ENCODE measurements around the gene MRGPRG.

MRGPRG gene

DNA sequence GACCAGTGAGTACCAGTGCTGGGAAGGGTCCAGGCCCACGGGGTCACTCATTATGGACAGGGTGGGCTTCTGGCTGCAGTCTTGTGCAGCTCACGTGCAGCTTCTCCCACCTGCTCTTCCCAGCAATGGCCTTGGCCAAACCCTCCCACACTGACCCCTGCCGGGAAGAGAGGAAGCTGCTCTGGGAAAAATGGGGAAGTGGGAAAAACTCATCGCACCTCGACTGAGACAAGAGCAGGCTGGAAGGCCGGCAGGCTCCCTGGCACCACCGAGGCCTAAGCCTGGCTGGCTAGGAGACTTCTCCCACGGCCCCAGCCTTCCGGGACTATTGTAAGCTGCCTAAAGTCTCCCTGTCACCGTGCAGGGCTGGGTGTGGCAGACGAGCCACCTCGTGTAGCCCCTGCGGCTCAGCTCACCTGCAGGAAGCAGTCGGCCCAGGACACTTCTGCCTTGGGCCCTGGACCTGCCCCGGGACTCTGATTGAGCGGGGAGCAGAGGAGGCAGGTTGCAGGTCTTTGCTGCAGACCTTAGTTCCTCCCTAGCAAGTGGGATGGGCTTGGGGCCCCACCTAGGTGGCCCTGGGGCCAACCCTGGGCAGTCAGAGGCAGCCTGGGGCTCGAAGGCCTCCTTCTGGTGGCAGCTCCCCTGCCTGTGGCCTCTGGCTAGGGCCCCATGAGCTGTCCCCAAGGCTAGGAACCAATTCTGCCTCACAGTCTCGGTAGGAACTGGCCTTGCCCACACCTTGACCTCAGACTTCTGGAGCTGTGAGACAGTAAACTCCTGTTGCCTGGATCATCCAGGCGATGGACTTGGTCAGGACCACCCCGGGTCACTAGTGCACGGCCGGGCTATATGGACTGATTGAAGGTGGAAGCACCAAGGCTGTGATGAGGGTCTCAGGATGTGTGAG is 23.1 kb downstream of the MRGPRG start:
- no peak for DNase-seq (ENCODE audit: low spot score)

DNA sequence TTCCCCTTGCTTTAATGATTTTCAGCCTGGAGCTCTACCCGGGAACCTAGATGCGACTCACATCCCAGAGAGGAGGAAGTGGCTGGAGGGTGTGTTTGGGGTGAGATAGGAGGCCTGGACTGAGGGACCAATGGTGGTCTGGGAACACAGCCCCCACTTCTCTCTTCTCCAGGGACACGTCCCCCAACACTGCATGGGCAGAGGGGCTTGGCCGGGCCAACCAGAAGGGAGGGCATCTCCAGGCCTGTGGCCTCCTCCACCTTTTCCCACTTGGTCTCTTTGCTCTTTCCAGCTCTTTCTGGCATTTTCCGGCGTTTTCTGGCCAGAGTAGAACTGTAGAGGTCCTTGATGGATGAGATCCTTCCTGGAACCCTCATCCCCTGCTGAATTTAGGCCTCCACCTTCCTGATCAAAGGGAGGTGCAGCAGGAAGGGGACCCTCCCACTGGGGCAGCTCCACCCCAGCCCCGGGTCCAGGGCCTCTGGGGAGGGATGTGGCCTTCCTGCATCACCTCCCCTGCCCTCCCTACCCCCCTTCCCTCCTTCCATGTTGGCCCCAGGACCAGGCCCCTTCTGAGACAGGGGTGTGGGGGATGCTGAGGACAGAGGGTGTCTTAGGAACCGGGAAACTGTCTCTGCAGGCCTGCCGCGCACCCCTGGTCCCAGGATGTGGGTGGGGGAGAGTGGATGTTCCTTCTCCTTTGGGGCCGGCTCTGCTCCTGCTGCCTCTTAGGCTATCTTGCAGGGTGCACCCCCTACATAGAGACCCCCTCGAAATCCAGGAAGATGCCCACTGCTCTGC is 24.4 kb downstream of the MRGPRG start:
- DNase-seq (ENCODE audit: low spot score) = no peak

DNA sequence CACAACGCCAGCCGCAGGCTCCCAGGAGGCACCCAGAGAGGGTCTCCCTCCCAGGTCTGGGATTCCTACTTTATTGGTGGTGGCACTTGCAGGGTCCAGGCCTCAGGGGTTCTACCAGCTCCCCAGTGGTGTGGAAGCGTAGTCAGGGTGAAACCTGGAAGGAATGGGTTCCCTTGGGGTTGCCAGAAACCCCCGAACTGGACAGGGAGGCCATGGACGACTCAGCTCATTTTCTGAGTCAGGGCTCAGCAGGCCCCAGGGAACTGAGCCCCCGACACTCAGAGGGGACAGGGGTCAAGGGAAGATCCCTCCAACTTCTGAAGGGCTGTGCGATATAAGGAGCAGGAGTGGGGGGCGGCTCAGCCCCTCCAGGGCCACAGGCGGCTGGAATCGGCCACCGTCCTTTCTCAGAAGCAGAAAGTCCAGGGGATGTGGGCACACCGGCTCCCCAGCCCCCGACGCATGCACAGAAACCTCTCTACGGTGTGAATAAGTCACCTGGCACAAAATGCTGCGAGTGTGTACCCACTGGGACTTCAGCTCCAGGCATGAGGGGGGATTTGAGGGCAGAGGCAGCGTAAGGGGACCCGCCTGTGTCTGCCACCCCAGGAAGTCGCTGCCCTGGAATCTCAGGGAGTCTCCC is 25.1 kb downstream of the MRGPRG start:
- DNase-seq (ENCODE audit: low spot score) = no peak

DNA sequence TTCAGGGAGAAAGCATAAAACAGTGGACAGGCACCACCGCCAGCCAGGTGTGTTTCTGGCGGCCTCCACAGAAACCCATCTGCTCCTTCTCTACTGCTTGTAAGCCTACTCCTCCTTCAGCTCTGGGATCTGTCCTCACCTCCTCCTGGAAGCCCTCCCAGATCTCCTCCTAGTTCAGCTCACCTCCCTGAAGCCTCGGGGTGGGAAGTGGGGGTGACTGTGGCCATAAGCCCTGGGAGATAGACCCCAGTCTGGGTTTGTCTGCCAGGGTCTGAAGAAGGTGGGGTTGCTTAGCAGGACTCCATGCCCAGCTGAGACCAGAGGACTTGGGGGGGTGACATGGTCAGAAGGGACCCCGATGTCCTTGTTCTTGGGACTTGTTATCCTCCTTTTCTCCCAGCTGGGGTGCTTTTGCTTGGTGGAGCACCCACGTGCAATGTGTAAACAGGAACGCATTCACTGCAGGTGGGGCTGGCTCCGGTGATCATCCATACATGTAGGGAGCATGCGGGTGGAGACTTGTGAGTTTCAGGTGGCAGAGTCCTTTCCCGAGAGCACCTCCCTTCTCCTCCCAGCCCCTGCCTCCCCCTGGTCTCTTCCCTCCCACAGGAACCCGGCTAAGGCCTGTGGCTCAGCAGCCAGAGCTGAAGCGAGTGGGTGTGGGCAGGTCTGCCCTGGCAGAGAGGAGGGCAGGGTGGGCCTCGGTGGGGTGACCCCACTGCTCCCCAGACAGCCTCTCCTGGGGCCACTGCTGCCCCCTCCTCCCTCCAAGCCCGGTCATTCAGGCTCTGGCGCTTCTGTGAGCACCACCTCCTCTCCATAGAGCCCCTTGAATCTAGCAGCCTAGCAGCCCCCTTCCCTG is 25.9 kb downstream of the MRGPRG start:
- DNase-seq (ENCODE audit: low spot score) = no peak

DNA sequence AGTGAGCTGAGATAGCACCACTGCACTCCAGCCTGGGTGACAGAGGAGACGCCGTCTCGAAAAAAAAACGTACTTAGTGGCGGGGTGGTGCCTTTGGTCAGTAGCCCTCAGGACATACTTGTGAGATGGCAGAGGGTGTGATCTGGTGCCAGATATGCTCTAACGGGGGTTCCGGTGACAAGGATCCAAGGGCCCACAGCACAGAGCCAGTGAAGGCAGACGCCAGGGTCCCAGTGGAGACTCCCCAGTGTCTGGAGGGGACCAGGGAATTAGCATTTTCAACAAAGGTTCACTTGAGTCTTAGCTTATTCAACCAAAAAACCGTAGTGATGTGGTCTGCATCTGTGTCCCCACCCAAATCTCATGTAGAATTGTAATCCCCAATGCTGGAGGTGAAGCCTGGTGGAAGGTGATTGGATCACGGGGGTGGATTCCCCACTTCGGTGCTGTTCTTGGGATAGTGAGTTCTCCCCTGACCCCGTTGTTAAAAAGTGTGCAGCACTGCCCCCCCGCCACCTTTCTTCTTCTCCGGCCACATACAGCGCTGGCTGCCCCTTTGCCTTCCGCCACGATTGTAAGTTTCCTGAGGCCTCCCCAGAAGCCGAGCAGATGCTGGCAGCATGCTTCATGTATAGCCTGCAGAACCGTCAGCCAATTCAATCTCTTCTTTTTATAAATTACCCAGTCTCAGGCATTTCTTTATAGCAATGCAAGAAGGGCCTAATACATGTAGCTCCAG is 26.9 kb downstream of the MRGPRG start:
- no peak for DNase-seq (ENCODE audit: low spot score)

DNA sequence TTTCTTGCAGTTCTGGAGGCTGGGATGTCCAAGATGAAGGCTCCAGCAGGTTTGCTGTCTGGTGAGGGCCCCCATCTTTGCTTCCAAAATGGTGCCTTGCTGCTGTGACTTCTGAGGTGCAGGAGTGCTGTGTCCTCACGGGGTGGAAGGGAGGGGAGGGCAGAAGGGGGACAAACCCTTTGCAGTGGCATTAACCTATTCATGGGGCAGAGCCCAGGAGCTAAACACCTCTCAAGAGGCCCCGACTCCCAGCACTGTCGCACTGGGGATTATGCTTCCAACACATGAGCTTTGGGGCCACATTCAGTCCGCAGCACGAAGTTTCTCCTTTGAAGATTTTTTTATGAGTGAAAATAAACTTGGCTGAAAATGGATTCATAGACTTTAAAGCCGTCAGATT is 28.0 kb downstream of the MRGPRG start:
- no peak for DNase-seq (ENCODE audit: low spot score)

DNA sequence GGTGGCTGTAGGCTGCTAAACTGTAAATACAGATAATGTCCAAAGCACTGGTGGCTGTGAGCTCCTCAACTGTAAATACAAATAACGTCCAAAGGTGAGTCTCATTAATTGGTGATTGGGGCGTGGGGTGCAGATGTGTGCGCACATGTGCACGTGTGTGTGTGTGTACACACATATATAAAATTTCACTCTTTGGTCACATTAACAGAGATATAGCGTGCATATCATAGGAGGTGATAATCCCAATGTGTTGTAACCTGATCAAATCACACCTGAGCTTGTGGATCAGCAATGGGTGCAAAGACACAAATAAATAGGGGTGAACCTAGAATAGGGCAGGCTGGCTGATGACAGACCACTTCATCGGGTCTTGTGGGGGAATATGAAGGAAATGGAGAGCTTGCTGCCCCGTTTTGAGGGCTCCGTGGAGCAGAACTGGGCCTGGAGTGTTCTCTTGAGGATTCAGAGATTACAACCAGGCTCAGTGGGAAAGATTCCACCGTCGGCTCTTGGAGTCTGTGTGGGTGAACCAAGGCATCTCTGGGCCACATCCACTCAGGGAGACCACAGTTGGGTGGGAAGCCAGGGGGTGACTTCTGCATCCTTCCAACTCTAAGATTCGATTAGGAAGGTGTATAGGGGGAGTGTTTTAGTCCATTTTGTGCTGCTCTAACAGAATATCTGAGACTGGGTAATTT is 28.6 kb downstream of the MRGPRG start:
- DNase-seq (ENCODE audit: low spot score) = no peak

DNA sequence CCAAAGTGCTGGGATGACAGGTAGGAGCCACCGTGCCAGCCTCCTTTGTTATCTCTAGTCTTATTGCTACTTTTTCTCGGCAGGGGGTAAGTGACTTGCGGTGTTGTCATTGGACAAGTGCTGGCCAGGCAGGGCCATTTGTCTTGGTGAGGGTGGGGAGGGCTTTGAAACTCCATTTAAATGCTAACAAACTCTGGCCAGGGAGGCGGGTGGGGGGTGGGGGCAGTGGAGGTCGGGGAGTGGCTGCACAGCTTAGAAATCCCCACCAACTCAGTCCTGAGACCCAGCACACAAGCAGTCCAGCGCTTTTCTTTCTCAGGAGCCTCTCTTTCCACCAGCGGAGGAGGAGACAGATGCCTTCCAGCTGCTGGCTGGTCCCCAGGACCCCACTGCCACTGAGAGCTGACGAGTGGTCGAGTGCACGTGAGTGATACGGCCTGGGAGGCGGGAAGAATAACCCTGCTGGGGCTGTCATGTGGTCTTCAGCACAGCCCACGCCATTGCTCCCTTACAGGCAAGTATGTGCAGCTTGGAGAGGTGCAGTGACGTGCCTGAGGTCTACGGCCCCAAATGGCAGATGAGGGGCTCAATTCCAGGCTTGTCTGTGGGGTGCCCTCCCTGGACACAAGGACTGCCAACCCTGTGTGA is 29.3 kb downstream of the MRGPRG start:
- DNase-seq (ENCODE audit: low spot score) = no peak

DNA sequence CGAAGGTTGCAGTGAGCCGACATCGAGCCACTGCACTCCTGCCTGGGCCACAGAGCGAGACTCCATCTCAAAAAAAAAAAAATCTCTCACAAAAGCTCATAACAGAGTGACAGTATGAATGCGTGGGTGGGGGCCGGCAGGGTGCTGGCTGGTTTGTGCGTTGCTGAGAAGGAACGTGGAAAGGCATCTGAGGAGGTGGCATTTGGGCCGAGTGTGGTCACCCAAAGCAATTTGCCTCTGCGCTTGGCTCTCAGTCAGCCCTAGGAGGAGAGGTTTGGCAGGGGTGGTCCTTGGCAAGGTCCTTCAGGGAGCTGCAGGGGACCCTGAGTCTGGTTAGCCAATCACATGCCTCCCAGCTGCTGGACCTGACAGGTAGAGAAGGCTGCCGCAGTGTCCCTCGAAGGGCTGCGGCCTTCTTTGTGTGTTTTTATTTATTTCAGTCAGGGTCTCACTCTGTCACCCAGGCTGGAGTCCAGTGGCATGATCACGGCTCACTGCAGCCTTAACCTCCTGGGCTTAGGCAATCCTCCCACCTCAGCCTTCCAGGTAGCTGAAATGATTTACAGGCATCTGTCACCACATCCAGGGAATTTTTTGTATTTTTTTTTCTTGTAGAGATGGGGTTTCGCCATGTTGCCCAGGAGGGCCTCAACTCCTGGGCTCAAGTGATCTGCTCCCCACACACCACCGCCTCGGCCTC is 30.0 kb downstream of the MRGPRG start:
- no peak for DNase-seq (ENCODE audit: low spot score)

DNA sequence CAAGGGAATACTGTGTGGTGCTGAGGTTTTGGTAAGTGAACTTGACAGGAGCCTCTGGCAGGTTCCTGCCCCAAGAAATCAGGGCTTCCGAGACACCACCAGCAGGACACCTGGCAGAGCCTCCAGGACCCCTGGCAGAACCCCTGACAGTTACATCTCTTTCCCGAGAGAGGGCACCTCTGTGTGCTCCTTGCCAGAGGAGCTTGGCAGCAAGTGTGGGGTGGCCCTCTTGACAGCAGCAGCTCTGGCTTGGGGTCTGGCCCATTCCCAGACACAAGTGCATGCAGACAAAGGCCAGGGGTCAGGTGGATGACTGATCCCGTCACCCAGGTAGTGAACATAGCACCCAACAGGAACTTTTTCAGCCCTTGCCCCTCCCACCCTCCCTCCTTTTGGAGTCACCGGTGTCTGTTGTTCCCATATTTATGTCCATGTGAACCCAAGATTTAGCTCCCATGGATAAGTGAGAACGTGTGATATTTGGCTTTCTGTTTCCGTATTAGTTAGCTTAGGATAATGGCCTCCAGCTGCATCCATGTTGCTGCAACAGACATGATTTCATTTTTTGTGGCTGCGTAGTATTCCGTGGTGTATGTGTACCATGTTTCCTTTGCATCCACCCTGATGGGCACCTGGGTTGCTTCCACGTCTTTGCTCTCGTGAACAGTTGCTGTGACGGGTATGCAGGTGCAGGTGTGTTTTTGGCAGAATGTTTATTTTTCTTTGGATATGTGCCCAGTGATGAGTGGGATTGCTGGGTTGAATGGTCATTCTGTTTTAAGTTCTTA is 32.3 kb downstream of the MRGPRG start:
- DNase-seq (ENCODE audit: low spot score) = no peak

DNA sequence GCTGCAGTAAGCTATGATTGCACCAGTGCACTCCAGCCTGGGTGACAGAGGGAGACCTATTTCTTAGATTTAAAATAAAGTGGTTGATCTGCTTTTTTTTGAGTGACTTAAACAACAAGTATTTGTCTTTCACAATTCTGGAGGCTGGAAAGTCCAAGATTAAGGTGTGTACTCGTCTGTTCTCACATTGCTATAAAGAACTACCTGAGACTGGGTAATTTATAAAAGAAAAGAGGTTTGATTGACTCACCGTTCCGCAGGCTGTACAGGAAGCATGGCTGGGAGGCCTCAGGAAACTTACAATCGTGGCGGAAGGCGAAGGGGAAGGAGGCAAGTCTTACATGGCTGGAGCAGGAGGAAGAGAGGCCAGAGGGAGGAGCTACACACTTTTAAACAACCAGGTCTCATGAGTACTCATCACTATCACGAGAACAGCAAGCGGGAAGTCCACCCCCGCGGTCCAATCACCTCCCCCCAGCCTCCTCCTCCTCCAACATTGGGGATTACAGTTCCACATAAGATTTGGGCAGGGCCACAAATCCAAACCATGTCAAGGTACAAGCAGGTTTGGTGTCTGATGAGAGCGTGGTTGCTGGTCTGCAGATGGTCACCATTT is 33.8 kb downstream of the MRGPRG start:
- no peak for DNase-seq (ENCODE audit: low spot score)

DNA sequence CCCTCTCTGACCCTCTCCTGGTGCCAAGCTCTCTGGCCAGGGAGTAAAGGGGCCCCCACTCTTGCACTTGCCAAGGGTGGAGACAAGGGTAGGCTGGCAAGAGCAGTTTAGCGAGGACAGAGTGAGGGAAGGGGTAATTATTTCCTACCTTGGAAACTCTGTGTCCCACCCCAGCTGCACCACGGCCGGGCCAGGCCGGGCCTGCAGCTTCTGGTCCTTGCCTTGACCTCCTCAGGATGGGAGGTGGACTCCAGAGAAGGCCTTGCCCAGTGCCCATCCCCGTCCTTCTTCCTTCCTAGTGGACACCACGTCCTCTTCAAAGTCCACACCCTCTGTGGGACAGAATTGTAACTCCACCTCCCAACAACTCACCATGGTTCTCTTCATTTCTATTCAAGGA is 35.1 kb downstream of the MRGPRG start:
- no peak for DNase-seq (ENCODE audit: low spot score)

DNA sequence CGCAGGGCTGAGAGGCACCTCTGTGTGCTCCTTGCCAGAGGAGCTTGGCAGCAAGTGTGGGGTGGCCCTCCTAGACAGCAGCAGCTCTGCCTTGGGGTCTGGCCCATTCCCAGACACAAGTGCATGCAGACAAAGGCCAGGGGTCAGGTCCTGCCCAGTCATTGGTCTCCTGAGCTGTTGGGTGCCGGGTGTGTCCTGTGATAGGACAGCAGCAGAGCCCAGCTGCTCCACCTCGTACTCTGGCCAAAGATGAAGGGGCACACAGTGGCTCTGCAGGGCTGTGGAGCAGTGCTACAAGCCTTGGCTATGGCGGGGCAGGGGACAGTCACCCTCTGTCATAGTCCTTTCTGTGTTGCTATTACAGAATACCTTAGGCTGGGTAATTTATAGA is 36.2 kb downstream of the MRGPRG start:
- DNase-seq (ENCODE audit: low spot score) = no peak

DNA sequence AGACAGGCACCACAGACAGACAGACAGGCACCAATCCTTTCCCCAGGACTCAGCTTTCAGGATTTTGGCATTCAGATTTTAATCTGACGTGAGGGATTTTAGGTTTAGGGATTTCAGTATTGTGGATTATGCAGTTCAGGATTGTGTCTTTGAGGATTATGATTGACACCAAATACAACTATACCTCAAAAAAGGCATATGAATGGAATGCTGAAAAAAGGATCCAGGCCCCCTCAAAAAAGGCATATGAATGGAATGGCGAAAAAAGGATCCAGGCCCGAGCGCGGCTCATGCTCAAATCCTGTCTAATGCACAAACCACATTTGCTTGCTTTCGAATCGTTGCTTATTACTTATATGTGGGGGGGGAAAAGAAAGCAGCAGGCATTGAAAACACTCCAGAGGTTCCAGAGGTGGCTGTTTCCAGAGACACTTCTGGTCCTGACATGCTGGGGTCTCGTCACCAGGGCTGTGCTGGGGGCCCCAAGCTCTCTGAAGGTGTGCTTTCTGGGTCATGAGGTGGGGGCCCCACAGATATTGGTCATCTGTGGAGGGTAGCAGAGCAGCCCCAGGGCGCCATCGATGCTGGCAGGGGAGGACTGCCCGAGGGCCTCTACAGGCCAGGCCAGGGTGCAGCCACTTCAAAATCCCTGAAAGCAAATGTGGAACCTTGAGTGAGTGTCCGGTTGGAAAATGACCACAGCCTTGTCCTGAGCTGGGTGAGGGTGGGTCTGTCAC is 36.7 kb downstream of the MRGPRG start:
- DNase-seq (ENCODE audit: low spot score) = no peak

DNA sequence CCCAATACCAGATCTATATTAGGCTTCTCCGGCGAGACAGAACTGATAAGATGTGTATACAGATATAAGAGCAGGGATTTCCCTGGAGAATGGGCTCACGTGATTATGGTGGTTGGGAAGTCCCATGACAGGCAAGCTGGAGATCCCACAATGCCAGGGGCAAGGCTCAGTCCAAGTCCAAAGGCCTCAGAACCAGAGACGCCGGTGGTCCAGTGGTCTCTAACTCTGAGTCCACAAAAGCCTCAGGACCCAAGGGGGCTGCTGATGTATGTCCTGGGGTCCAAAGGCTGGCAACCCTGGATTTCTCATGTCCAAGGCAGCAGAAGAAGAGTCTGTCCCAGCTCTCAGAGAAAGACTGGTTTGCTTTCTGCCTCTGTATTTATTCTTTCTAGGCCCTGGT is 37.7 kb downstream of the MRGPRG start:
- no peak for DNase-seq (ENCODE audit: low spot score)

DNA sequence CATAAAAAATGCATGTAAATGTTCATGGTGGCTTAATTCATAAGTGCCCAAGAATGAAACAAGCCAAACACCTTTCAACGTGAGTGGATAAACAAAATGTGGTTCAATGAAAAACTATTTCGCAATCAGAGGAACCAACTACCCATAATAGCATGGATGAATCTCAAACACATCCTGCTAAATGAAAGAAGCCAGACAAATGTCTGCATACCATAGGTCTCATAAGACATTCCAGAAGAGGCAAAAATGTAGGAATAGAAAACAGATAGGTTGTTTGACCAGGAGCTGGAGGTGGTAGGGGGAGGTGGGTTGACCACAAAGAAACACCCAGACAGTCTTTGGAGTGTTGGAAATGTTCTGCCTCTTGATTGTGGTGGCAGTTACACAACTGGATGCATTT is 40.3 kb downstream of the MRGPRG start:
- no peak for DNase-seq (ENCODE audit: low spot score)

DNA sequence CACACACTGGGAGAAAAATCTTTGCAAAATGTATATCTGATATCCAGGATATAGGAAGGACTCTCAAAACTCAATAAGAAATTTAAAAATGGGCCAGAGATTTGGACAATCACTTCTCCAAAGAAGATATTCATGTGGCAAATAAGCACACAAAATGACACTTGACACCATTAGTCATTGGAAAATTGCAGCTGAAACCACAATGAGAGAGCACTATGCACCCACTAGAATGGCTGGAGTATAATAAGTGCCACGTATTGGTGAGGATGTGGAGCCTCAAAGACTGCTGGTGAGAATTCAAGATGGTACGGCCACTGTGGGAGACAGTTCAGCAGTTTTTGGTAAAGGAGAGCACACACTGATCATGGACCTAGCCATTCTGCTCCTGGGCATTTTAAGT is 40.7 kb downstream of the MRGPRG start:
- no peak for DNase-seq (ENCODE audit: low spot score)

Measured in COLO829 (cell line).